SHP77 treated with DMSO at 0.1 percent for 48 hours (cell line): ENCODE measurements around the gene CARS2.
"Not testable (repeated sequence)": the region's sequence is repeated elsewhere in the genome, so short reads cannot be mapped to it uniquely, and the experiment has no call there.

ENCODE experiments used
- DNase-seq: peaks from one replicate; lab custom pipeline; 2025; lab: John Stamatoyannopoulos, UW

The CARS2 gene

DNA sequence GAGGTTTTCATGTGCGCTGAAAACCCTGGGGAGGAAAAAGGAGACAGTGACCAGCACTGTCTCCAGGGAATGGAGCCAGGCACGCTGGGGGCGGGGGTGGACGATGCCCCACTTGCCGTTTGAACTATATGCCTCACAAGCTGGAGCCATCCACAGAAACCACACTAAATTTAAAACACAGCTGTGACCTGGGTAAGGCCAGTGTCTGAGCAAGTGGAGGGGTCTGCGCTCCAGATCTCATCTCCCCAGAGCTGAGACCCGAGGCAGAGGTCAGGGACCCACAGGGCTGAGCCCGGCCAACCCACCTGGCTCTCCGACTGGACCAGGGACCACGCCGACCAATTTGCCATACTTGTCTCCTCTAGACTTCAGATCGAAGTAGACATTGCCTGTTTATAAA, 23.2 kb downstream of the CARS2 start:
- DNase-seq = no peak

DNA sequence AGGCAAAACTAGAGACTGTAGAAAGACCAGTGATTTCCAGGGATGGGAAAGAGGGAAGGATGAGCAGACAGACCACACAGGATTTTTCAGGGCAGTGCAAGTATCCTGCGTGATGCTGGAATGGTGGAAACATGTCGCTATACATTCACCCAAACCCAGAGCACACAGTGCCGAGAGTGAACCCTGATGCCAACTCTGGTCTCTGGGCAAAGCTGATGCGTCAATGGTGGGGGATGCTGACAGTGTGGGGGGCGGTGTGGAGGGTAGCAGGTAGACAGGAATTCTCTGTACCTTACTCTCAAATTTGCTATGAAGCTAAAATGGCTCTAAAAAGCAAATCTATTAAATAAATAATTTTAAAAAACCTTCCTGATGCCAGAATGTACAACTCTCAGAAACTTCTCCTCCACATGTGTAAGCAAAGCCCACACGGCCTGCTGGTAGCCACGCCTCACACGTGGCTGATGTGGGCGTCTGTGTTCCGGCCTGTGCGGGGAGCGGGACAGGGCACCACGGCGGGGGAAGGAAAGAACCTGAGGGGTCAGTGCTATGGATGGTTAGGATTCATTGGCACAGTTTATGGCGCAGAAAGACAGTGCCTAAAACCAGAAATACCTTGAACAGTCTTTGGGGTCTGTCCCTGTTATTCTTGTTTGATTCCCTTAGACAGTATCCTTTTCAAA, 23.9 kb downstream of the CARS2 start:
- no peak for DNase-seq

DNA sequence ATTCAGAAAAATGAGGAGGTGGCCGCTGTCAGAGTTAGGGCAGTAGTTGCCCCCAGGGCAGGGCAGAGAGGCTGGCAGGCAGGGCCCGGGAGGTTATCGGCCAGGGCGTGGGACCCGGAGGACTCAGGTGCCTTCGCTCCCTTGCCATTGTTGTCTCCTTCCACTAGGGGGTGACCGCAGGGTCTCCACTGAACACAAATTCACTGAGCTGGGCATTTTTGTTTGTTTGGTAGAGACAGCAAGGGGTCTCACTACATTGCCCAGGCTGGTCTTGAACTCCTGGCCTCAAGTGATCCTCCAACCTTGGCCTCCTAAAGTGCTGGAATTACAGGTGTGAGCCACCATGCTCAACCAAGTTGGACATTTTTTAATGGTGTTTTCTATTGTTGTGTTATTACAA, 25.1 kb downstream of the CARS2 start:
- DNase-seq = no peak

DNA sequence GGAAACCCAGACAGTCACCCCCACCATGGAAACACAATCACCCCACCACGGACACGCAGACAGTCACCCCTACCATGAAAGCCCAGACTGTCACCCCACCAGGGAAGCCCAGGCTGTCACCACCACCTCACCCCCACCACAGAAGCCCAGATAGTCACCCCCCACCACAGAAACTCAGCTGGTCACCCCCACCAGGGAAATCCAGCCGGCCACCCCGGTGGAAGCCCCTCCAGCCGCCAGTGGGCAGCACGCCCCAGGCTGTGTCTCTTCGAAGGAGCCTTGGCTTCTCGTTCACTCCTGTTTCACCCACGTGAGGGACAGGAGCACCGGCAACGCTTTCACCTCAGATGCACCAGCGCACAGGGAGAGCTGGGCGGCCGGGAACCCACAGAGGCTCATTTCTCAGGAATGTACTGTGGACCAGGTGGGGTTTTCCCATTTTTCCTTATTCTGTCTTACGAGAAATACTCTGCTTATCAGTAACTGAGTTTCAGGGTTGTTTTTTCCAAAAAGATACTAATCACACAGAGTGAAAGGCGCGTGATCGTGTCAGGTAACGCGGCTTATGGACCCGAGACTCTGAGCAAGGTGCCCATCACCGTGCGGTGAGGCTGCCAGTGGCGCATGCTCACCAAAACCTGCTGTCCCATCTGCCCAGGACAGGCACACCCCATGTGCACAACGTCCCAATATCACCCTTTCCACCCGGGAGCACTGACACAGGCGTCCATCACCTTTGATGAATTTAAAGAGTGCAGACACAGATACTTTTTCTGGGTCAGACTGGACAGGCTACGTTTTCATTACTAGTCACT, 28.0 kb downstream of the CARS2 start:
- DNase-seq = no peak

DNA sequence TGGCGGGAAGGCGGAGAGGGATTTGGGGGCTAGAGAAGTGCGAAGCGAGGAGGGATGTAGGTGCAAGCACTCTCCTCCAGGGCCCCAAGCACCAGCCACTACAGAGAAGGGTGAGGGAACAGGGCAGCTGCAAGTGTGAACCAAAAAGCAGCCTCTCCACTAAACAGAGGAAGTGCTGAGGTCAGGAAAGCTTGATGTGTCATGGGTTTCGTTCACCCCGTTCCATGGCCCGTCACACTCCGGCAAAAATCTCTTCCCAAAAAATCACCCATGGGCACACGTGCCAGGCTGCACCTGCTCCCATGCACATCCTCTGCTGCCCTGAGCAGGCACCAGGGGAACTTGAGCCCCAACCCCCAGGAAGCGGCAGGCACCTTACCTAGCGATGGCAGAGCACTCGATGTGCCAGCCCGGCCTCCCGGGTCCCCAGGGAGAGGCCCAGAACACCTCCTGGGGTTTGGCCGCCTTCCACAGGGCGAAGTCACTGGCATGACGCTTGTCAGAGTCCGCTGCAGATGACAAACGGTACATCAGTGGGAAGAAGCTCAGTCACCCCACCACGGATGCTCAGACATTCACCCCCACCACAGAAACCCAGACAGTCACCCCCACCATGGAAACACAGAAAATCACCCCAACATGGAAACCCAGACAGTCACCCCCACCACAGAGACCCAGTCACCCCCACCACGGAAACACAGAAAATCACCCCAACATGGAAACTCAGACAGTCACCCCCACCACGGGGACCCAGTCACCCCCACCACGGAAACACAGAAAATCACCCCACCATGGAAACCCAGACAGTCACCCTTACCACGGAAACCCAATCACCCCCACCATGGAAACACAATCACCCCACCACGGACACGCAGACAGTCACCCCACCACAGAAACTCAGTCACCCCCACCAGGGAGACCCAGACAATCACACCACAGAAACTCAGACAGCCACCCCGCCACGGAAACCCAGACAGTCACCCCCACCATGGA, 29.0 kb downstream of the CARS2 start:
- DNase-seq = no peak

DNA sequence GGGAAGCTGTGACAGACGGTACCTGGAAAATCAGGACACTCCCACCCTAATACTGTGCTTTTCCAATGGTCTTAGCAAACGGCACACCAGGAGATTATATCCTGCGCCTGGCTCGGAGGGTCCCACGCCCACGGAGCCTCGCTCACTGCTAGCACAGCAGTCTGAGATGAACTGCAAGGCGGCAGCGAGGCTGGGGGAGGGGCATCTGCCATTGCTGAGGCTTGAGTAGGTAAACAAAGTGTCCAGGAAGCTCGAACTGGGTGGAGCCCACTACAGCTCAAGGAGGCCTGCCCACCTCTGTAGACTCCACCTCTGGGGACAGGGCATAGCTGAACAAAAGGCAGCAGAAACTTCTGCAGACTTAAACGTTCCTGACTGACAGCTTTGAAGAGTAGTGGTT, 36.1 kb downstream of the CARS2 start:
- DNase-seq = not testable (repeated sequence)

DNA sequence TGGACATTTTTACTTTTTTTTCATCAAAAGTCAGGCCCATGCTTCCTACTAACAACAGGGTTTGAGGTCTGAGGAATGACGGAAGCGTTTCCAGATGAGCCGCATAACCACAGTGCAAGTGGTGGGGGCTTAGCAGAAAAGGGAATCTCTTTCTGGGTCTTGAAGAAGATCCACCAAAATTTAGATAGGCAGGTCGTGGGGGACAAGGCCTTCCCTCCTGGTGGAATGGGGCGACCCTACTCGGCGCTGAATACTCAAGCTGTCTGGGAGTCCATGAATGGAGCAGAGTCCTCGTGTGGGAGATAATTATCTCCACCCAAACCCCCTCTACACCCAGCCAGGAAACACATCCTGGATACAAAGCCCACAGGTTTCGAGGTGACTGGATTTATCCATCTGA, 36.9 kb downstream of the CARS2 start:
- DNase-seq = no peak

DNA sequence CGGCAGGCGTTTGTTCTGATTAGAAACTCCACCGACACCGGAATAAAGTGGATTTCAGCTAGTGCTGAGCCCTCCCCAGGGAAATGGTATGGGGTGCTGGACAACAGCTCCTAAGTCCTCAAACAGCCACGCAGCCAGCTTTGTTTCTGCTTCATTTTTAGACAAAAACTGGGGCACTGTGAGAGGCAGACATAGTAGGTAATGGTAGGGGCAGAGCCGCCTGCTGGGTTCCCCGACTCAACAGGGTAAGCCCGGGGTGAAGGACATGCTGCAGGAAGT, 39.7 kb downstream of the CARS2 start:
- no peak for DNase-seq

DNA sequence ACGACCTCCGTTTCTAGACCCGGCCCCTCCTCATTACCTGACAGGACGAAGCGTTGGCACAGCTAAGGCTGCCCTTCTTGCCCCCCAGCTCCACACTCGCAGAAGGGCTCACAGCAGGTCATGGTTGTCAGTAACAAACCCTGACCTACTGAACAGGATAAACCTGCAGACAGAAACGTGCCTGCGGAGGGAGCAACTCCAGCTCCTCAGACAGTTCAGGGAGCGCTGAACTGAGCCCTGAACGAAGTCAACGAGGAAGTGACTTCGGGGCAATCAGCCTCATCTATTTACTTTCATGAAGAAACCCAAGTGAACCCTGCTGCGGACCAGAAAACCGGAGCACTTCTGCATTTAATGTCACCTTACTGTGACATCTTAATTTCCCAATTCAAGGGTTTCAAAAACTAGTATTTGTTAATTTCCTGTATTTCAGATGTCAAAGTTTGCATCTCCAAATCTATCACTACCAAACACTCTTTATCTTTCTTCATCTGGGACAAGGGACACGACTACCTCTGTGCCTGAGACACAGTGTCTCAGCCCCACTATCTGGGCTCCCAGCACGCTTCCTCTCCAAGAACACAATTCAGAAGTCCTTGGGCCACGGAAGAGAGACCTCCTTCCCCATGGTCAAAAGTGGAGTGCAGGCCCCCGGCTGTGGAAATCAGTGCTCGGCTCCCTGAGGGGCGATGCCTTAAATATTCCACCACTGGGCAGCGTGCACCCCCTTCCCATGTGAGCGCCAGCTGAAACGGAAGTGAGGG, 40.2 kb downstream of the CARS2 start:
- no peak for DNase-seq

DNA sequence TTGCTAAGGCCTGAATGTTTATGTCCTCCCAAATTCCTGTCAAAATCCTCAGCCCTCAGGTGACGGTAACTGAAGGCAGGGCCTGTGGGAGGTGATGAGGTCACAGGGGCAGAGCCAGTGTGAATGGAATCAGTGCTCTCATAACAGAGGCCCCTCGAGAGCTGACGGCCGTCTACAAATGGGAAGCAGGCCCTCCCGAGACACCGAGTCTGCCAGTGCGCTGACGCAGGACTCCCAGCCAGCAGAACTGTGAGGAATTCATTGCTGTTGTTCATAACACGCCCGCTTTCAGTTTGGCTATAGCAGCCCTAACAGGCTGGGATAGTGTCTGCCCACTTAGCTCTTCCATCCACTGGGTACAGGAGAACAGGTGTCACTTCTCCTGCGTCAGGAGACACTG, 41.2 kb downstream of the CARS2 start:
- DNase-seq = no peak

DNA sequence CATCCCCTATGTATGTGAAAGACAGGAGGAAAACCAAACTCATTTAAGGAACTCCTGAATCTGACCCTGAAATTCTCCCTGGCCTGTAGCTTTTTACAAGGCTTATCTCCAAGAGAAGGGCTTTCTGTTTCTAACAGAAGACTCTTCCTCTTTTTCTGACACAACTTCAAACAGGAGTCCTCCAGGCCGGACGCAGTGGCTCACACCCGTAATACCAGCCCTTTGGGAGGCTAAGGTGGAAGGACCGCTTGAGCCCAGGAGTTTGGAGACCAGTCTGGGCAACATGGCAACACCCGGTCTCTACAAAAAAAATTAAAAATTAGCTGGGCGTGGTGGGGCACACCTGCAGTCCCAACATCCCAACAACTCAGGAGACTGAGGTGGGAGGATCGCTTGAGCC, 41.9 kb downstream of the CARS2 start:
- DNase-seq = no peak

DNA sequence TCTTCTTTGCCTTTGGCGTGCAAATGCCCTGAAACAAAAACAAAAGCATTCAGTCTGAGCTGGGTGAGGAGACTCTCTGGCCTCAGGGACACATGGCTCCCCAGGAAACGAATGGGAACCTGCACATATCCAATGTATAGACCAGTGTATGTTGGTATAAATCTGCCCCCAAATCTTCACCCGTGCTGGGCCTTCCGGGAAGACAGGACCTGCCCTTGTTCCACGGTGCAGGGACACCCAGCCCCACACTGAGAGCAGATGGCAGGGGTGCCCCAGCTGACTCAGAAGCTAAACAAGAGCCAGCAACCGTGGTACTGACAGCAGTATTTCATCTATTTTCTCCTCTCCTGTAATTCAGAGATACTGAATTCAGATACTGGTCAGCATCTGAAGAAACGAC, 42.4 kb downstream of the CARS2 start:
- no peak for DNase-seq

DNA sequence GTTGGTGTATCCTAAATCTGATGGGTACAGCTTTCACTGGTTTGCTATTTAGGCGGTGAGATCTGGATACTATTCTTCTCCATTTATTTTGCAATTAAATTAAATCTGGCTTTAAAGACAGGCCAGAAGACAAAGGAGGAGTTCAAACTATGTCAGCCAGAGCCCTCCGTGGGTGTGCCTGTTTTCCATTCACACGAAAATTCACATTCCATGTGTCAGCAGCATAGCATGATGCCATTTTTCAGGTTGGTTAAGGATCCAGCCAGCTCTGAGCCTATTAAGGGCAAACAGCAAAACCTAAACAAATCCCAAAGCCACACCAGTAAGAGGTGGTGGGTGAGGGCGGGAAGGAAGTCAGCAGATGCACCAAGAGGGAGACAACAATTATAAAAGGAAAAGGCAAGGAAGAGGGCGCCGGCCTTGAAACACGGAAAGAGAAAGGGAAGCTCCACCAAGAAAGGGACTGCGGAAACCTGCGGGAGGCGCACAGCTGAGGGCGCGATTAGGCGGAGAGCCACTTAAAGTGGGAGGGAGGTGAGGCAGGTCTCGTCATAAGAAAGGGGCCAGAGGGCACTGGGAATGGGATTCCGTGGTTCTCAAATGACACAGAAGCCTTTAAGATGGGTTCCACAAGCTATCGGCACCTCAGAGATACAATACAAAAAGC, 43.0 kb downstream of the CARS2 start:
- no peak for DNase-seq

DNA sequence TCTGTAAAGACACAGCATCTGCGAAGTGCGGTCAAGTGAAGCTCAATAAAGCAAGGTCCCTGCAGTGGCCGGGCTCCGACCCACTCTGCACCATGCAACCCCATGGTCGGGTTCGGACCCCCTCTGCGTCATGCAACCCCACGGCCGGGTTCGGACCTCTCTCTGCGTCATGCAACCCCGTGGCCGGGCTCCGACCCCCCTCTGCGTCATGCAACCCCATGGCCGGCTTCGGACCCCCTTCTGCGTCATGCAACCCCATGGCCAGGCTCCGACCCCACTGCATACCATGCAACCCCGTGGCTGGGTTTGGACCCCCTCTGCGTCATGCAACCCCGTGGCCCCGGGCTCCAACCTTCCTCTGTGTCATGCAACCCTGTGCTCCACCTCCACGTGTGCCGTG, 43.8 kb downstream of the CARS2 start:
- no peak for DNase-seq

DNA sequence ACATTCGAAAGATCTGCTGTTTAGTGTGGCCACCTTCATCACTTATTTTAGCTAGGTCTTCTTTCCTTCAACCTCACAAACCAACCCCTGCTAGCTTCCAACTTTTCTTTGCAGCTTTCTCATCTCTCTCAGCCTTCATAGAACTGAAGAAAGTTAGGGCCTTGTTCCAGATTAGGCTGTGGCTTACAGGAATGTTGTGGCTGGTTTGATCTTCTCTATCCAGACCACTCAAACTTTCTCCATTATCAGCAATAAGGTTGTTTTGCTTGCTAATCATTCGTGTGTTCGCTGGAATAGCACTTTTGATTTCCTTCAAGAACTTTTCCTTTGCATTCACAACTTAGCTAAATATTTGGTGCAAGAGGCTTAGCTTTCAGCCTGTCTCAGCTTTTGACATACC, 44.7 kb downstream of the CARS2 start:
- no peak for DNase-seq

DNA sequence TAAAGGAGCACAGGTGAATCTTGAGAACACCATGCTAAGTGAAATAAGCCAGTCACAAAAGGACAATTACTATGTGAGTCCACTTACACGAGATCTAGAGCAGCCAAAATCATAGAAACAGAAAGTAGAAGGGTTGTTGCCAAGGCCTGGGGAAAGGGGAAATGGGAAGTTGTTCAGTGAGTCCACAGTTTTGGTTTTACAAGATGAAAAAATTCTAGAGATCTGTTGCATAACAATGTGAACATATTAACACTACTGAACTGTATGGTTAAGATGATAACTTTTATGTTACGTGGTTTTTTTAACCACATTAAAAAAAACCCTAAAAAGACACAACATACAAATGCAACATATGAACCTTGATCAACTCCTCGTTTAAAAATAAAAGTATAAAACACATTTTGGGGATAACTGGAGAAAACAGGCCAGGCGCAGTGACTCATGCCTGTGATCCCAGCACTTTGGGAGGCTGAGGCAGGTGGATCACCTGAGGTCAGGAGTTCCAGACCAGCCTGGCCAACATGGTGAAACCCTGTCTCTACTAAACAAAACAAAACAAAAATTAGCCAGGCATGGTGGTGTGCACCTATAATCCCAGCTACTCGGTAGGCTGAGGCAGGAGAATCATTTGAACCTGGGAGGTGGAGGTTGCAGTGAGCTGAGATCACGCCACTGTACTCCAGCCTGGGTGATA, 47.6 kb downstream of the CARS2 start:
- DNase-seq = not testable (repeated sequence)

DNA sequence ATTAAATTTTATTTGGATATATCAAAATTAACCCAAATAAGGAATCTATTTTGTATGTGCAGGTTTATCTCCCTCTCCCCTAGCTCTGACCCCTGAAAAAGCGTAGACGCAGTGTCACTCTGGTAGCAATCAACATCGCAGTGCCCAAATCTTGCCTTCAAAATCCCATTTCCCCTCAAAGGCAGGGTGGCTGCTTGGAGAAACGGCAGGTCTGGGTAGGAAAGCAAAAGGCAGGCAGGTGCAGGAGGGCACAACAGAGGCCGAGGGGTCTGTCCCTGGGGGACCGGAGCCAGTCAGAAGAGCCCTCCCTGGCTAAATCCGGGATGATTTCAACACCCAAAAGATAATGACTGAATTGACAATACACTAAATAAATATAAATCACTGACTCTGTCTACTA, 48.7 kb downstream of the CARS2 start:
- no peak for DNase-seq

DNA sequence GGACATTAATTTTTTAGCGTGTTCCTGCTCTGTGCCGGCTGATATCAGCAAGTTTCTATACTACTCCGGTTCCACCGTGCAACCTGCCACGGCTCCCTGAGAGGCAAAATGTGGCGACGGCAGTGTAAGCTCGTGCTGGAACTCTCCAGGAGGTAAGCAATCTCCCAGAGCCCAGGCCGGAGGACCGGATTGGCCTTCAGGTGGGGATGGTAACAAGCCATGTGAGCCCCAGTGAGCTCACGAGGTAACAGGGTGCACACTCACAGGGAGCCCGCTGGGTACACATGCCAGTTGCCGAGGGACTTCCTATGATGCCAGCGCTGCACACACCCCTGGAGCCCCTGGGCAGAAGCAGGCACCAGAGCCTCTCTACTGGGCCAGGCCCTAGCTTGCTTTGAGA, 52.1 kb downstream of the CARS2 start:
- no peak for DNase-seq

DNA sequence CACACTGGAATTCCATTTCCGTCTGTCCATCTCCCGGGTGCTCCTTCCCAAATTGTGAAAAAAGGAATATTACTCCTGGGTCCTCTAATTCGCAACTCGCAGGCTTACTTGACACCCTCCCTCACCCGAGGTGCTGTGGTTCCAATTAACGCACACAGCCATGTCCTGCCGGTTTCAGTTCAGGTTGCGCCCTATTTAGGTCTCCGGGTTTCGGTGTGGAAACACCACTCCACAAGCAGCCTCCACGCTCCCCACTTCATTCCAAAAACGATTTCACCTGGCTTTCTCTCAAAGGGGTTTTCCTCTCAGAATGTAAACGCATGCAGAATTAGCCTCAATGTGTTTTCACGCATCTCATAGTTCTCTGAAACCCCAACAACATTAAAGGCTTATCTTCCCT, 52.6 kb downstream of the CARS2 start:
- no peak for DNase-seq

DNA sequence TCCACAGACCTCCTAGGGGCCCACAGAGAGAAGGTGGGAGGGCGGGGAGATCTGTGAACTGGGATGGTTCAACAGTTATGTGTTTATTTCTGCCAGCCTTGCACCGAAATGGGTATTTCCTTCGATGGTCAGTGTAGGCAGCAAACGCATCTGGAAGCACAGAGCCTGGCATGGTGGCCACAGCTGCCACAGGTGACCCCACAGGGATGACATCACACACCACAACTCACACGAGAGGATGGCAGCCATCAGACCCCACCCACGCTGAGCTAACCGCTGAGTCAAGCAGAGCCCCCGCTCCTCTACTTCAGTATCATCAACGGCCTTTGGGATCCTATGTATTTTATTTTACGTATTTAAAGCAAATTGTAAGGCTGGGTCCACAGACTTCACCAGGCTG, 53.2 kb downstream of the CARS2 start:
- no peak for DNase-seq

DNA sequence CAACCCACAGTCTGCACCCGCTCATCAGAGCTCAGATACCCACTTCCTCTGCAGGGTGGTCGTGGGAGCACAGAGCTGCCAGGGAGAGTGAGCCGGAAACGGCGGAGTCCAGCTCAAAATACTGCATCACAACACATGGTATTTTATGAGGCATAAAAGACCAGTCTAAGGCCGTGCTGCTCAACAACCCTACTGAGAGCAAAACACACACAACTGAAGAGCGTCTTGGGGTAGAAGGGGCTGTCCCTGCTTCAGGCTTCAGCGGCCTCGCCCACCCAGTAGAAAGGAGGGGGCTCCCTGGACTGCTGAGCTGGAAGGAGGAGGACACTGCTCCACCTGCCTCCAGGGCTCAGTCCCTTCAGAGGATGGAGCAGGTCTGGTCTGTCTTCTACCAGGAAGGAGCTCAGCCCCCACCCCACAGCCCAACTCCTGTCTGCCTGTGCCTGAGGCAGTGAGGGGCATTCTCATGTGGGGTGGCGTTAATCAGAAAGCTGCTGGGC, 53.6 kb downstream of the CARS2 start:
- DNase-seq = no peak
